ENCODE data around the gene MARK3. TPM values are rescaled to one million over a fixed set of nuclear protein-coding genes. Genes with fewer than 3 reads are reported as not detected.

Gene MARK3
- total RNA-seq, 1 experiment from 2014 or later = 72.5 TPM

- intact Hi-C loops (cut with micrococcal nuclease) = no loop called here
- H3K9me3 ChIP-seq (ENCODE audit: control insufficient read depth in 1 of 2, insufficient read depth in 1 of 2, low read depth in 1 of 2, low read length in 2 of 2) = no peaks in the 10 kb centered on the region
- H3K79me2 ChIP-seq (ENCODE audit: insufficient read depth, low read length) = peaks cover 71% of the 10 kb centered on the region
- RAD21 ChIA-PET (ENCODE audit: low non-redundant PET in 1 of 2, low total read pairs in 2 of 2, uncharacterized antibody in 2 of 2, unreplicated experiment in 2 of 2) = no interaction called here
- no peaks in the 10 kb centered on the region for H3K27me3 ChIP-seq (ENCODE audit: insufficient read depth, low read length)
- H3K9me2 ChIP-seq (ENCODE audit: insufficient read depth) = no peaks in the 10 kb centered on the region
- H3K4me1 ChIP-seq (ENCODE audit: control insufficient read depth in 1 of 2, insufficient read depth in 2 of 2, low read length in 2 of 2) = no peaks in the 10 kb centered on the region
- POLR2A ChIA-PET = interaction anchor here (1.3 kb wide), 1 partner anchor 117 kb away, joined by 3 read pairs; the partner anchor contains the start of gene EIF5
- no peak for ATAC-seq
- no peak for TF ChIP-seq SRF (IDR thresholded peaks at IDR 0.05; ENCODE audit: low read depth)
- TF ChIP-seq POLR2AphosphoS5 (IDR thresholded peaks at IDR 0.05; ENCODE audit: low read depth, low read length) = no peak
- no peak for TF ChIP-seq ZNF274 (IDR thresholded peaks at IDR 0.05; ENCODE audit: low read depth, low read length)
- TF ChIP-seq SP1 (IDR thresholded peaks at IDR 0.05; ENCODE audit: low read depth) = no peak
- no peak for TF ChIP-seq REST (IDR thresholded peaks at IDR 0.05; ENCODE audit: low read depth)
- TF ChIP-seq EZH2 (IDR thresholded peaks at IDR 0.05) = no peak
- TF ChIP-seq EGR1 (IDR thresholded peaks at IDR 0.05; ENCODE audit: low read depth) = no peak
- no peak for TF ChIP-seq TCF7L2 (IDR thresholded peaks at IDR 0.05; ENCODE audit: borderline replicate concordance, extremely low read depth, insufficient read depth, insufficient read length)
- no peak for TF ChIP-seq FOSL1 (IDR thresholded peaks at IDR 0.05; ENCODE audit: low read depth)
- TF ChIP-seq POLR2A (IDR thresholded peaks at IDR 0.05; ENCODE audit: borderline replicate concordance, extremely low read depth, insufficient read depth, insufficient read length) = no peak
- TF ChIP-seq ELF1 (IDR thresholded peaks at IDR 0.05; ENCODE audit: borderline replicate concordance, low read depth) = no peak
- no peak for TF ChIP-seq JUND (IDR thresholded peaks at IDR 0.05)
- no peak for TF ChIP-seq CTCF (IDR thresholded peaks at IDR 0.05 in 2 of 3, conservative IDR thresholded peaks at IDR 0.05 in 1 of 3; ENCODE audit: borderline replicate concordance in 1 of 3, insufficient read depth in 1 of 3, low read depth in 2 of 3, low read length in 2 of 3)
- no peak for TF ChIP-seq YY1 (IDR thresholded peaks at IDR 0.05; ENCODE audit: extremely low read depth, insufficient replicate concordance, low read depth, low read length)
- TF ChIP-seq CEBPB (IDR thresholded peaks at IDR 0.05; ENCODE audit: low read depth) = no peak
- TF ChIP-seq SIN3A (IDR thresholded peaks at IDR 0.05; ENCODE audit: low read depth) = no peak
- TF ChIP-seq RAD21 (IDR thresholded peaks at IDR 0.05; ENCODE audit: low read depth) = no peak
- no peak for TF ChIP-seq EZH2phosphoT487 (IDR thresholded peaks at IDR 0.05; ENCODE audit: borderline replicate concordance)
- H3K4me3 ChIP-seq (replicated peaks in 1 of 2; ENCODE audit: low read depth in 1 of 2, low read length in 2 of 2) = no peak overlapping the region
- BruUV-seq (replicated peaks) = no TSS peak
- CTCF ChIA-PET = no interaction called here
- H3K36me3 ChIP-seq (ENCODE audit: control insufficient read depth in 1 of 2, insufficient read depth in 2 of 2, low read length in 2 of 2) = peaks cover 2 to 3% of the 10 kb centered on the region in 2 experiments; a peak in 1 of 4 replicates
- no peak overlapping the region for H3K9ac ChIP-seq (ENCODE audit: low read length)
- H3K4me2 ChIP-seq (ENCODE audit: low read length) = no peak overlapping the region
- H4K20me1 ChIP-seq (ENCODE audit: insufficient read depth) = peaks cover 12% of the 10 kb centered on the region; the same call in 1 of the 2 replicates
- H3K27ac ChIP-seq (ENCODE audit: low read depth, low read length) = no peak overlapping the region
- no peak overlapping the region for H2AFZ ChIP-seq (ENCODE audit: low read depth, low read length, poor library complexity, severe bottlenecking)
- DNase-seq (ENCODE audit: low read depth, low spot score) = no peak
Observed at GRCh38 chr14:103450416-103450815, 65.2 kb downstream of the MARK3 start.
